ENCODE measurements around the gene ZC3H7B. TPM values are rescaled to one million over a fixed set of nuclear protein-coding genes. Genes with fewer than 3 reads are reported as not detected.

Gene ZC3H7B
- total and polyA plus RNA-seq, 2 donors (not counting 3 experiments of a cell fraction or from before 2014, with no cell fraction given) = 66.8 to 95.9 TPM

GRCh38 chr22:41330169-41330568 lies 28.8 kb downstream of the ZC3H7B start:
- Histone ChIP-seq H3K9ac (replicated peaks; ENCODE audit: extremely low read depth, insufficient read depth, low read length) (no peak overlapping the region), H3K4me3 (replicated peaks in 1 of 3; ENCODE audit: insufficient read depth in 1 of 3, low read depth in 1 of 3, low read length in 3 of 3) (no peak overlapping the region), H2AFZ (ENCODE audit: low read depth, low read length) (no peak overlapping the region), H4K20me1 (replicated peaks; ENCODE audit: control insufficient read depth, extremely low read depth, insufficient read depth, low read length) (no peaks in the 10 kb centered on the region), H3K4me2 (ENCODE audit: insufficient read depth, low read length) (no peak overlapping the region), H3K79me2 (ENCODE audit: control insufficient read depth, insufficient read depth, low read length) (peaks cover 3% of the 10 kb centered on the region), H3K9me3 (replicated peaks; ENCODE audit: control insufficient read depth, insufficient read depth, low read length) (no peaks in the 10 kb centered on the region), H3K36me3 (ENCODE audit: control insufficient read depth in 2 of 2, extremely low read depth in 1 of 2, insufficient read depth in 2 of 2, low read length in 2 of 2) (peaks cover 19 to 67% of the 10 kb centered on the region in 2 experiments), H3K27ac (ENCODE audit: insufficient read depth, low read depth, low read length) (no peak overlapping the region), H3K9me1 (replicated peaks; ENCODE audit: control insufficient read depth, extremely low read depth, insufficient read depth, low read length) (no peaks in the 10 kb centered on the region), H3K27me3 (ENCODE audit: control insufficient read depth in 2 of 2, insufficient read depth in 2 of 2, low read length in 2 of 2) (no peaks in the 10 kb centered on the region), H3K4me1 (ENCODE audit: control insufficient read depth, extremely low read depth, insufficient read depth, low read length) (peaks cover 10% of the 10 kb centered on the region)
- dilution Hi-C loops (cut with MboI; ENCODE audit: extremely low pct_ligation_motif_present, low sequenced_read_pairs) = no loop called here
- TF ChIP-seq POLR2A (IDR thresholded peaks at IDR 0.05; ENCODE audit: low read depth, low read length) (no peak), GATA2 (IDR thresholded peaks at IDR 0.05; ENCODE audit: insufficient read depth, insufficient read length, low read depth, low read length) (no peak), FOS (IDR thresholded peaks at IDR 0.05; ENCODE audit: borderline replicate concordance, insufficient read depth, low read length) (no peak), MAX (IDR thresholded peaks at IDR 0.05; ENCODE audit: insufficient read depth, insufficient read length) (no peak), CTCF (IDR thresholded peaks at IDR 0.05; ENCODE audit: extremely low read depth in 1 of 2, insufficient read depth in 1 of 2, low read depth in 1 of 2, low read length in 2 of 2) (no peak), POLR2AphosphoS5 (IDR thresholded peaks at IDR 0.05; ENCODE audit: insufficient read depth, low read depth, low read length) (no peak), EZH2 (IDR thresholded peaks at IDR 0.05; ENCODE audit: borderline replicate concordance, low read depth, low read length, severe bottlenecking) (no peak), MYC (IDR thresholded peaks at IDR 0.05; ENCODE audit: low read depth, low read length) (no peak), JUN (IDR thresholded peaks at IDR 0.05; ENCODE audit: borderline replicate concordance, insufficient read depth, insufficient read length, low read depth) (no peak)
- intact Hi-C loops (cut with micrococcal nuclease) = no loop called here
- CTCF ChIA-PET = no interaction called here
- POLR2A ChIA-PET = no interaction called here
- no TSS peak for BruUV-seq (replicated peaks)
- FAIRE-seq (no peak), DNase-seq (ENCODE audit: low read depth, low spot score) (no peak)

Measured in endothelial cell of umbilical vein (primary cell).